ENCODE results near the gene OR4D11. TPM values are rescaled to one million over a fixed set of nuclear protein-coding genes. Genes with fewer than 3 reads are reported as not detected.

The OR4D11 gene
- total RNA-seq, 1 experiment from 2014 or later: not detected

DNA sequence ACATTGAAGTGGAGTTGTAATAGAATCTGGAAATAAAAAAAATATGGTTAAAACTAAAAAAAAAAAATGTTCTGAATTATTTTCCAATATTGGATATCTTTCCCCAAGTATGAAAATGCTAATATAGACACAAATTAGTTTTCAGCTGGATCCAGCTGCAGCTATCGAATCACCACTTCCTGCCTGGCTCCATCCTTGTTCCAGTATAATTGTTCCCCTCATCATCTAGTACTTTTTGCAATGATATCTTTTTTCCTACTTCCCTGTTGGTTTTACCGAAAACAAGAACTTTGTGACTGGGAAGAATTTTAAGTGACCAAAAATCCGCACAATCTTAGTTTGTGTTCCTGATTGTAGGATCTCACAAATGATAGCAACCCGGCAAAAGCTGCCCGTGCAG is 17.4 kb downstream of the OR4D11 start:
- Histone ChIP-seq H3K79me1 (ENCODE audit: insufficient read depth, low read depth, low read length, poor library complexity, severe bottlenecking) (no peaks in the 10 kb centered on the region), H2BK120ac (ENCODE audit: low read depth, low read length, poor library complexity, severe bottlenecking) (no peak overlapping the region), H3K4ac (ENCODE audit: low read depth, low read length) (no peak overlapping the region), H2AFZ (ENCODE audit: low read length) (no peak overlapping the region), H4K8ac (replicated peaks; ENCODE audit: insufficient read length, low read depth, low read length) (no peak overlapping the region), H2AK5ac (ENCODE audit: insufficient read length, low read length) (no peak overlapping the region), H4K91ac (ENCODE audit: insufficient read length, low read depth, low read length) (no peak overlapping the region), H3K9ac (ENCODE audit: extremely low read depth, insufficient read length, low read length) (no peak overlapping the region), H3K4me2 (ENCODE audit: insufficient read depth, insufficient read length, low read length) (no peak overlapping the region), H2BK12ac (ENCODE audit: insufficient read length, low read depth, low read length) (no peak overlapping the region), H3K14ac (ENCODE audit: insufficient read depth, low read length) (no peak overlapping the region), H3K27ac (ENCODE audit: insufficient read length, low read depth, low read length) (no peak overlapping the region), H3K27me3 (ENCODE audit: insufficient read depth, low read length) (no peaks in the 10 kb centered on the region), H3K4me1 (ENCODE audit: insufficient read depth, low read length) (no peaks in the 10 kb centered on the region), H3K23me2 (ENCODE audit: insufficient read length, low read depth, low read length, poor library complexity, severe bottlenecking) (no peaks in the 10 kb centered on the region), H4K5ac (ENCODE audit: insufficient read length, low read depth, low read length) (no peak overlapping the region), H3K9me3 (ENCODE audit: control insufficient read depth, low read depth, low read length) (no peaks in the 10 kb centered on the region), H3K79me2 (ENCODE audit: insufficient read depth, low read length) (no peaks in the 10 kb centered on the region), H3K56ac (ENCODE audit: insufficient read length, low read depth, low read length) (no peak overlapping the region), H2BK15ac (ENCODE audit: low read depth, low read length) (no peak overlapping the region), H2BK20ac (ENCODE audit: low read depth, low read length, poor library complexity, severe bottlenecking) (no peak overlapping the region), H3T11ph (ENCODE audit: low read length) (no peak overlapping the region), H3K23ac (ENCODE audit: insufficient read length, low read depth, low read length) (no peak overlapping the region), H4K20me1 (ENCODE audit: control insufficient read depth, insufficient read depth, insufficient read length) (no peaks in the 10 kb centered on the region), H3K18ac (ENCODE audit: insufficient read length, low read depth, low read length) (no peak overlapping the region), H2BK5ac (ENCODE audit: insufficient read length, low read length) (no peak overlapping the region)
- TF ChIP-seq, protein P1, sequence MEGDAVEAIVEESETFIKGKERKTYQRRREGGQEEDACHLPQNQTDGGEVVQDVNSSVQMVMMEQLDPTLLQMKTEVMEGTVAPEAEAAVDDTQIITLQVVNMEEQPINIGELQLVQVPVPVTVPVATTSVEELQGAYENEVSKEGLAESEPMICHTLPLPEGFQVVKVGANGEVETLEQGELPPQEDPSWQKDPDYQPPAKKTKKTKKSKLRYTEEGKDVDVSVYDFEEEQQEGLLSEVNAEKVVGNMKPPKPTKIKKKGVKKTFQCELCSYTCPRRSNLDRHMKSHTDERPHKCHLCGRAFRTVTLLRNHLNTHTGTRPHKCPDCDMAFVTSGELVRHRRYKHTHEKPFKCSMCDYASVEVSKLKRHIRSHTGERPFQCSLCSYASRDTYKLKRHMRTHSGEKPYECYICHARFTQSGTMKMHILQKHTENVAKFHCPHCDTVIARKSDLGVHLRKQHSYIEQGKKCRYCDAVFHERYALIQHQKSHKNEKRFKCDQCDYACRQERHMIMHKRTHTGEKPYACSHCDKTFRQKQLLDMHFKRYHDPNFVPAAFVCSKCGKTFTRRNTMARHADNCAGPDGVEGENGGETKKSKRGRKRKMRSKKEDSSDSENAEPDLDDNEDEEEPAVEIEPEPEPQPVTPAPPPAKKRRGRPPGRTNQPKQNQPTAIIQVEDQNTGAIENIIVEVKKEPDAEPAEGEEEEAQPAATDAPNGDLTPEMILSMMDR (conservative IDR thresholded peaks at IDR 0.05): no peak
- H3K36me3 Mint-ChIP-seq (ENCODE audit: insufficient read depth in 1 of 3, low read depth in 3 of 3): no peaks in the 10 kb centered on the region
- no peak for DNase-seq
- H3K4me1 Mint-ChIP-seq: 0 out of 4 replicates have a peak, but pooled peaks cover 3 to 4% of the 10 kb centered on the region in 2 experiments
- peaks cover 6% of the 10 kb centered on the region for H3K27me3 Mint-ChIP-seq (ENCODE audit: low read depth)
- no peak overlapping the region for H3K4me3 Mint-ChIP-seq
- WGBS (ENCODE audit: extremely low coverage, insufficient read length, low lambda C conversion rate): no CpG with 5 or more reads among the region's 5 CpGs
- H3K27ac Mint-ChIP-seq: no peak overlapping the region
- H3K9me3 Mint-ChIP-seq: no peaks in the 10 kb centered on the region
